GM12891 (cell line): ENCODE data around the gene JPH2.

Experiments used
- PAX5 ChIP-seq: IDR thresholded peaks from 2 replicates; pipeline ENCODE4 v1.6.1; 2011; ENCODE audit warnings: low read length, moderate library complexity, mild to moderate bottlenecking; ENCODE audit not compliant: insufficient read depth, severe bottlenecking
- POLR2A ChIP-seq: IDR thresholded peaks from 2 replicates; pipeline ENCODE4 v1.6.1; 2011; ENCODE audit warnings: low read depth, low read length, control low read depth
- POLR2AphosphoS5 ChIP-seq: IDR thresholded peaks from 2 replicates; pipeline ENCODE4 v1.6.1; 2011; ENCODE audit warnings: low read depth, low read length, control low read depth
- POU2F2 ChIP-seq: IDR thresholded peaks from 2 replicates; pipeline ENCODE4 v1.6.1; 2011; ENCODE audit warnings: low read depth, mild to moderate bottlenecking, control low read depth, low read length, moderate library complexity
- SPI1 ChIP-seq: IDR thresholded peaks from 2 replicates; pipeline ENCODE4 v1.6.1; 2011; ENCODE audit warnings: low read depth, low read length, control low read depth
- TAF1 ChIP-seq: IDR thresholded peaks from 2 replicates; pipeline ENCODE4 v1.6.1; 2011; ENCODE audit warnings: low read depth, low read length, control low read depth

DNA sequence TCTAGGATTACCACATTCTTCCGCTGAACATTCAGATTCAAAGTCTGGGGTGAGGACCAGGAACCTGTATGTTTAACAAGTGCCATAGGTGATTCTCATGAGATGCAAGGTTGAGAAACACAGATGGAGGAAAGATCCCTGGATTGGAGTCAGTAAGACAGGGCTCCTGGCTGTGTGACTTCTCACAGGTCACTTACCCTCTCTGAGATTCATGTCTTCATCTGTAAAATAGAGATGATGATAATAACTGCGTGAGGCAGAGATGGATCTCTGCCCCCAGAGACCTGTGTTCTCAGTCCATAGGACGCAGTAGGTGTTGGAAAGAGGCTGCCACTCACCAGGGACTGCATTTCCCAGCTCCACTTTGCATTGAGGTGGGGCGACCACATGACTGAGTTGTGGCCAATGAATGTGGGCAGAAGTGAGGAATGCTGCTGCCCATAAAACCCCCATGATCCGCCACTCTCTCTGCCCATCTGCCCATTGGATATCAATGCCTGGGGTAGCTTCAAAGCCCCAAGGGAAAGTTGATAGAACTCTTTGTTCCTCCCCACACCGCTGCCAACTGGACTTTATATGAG lies 46.5 kb upstream of the JPH2 start:
- TF ChIP-seq POLR2AphosphoS5 (no peak), POLR2A (no peak), PAX5 (no peak), TAF1 (no peak), SPI1 (no peak), POU2F2 (no peak)
